GM19328 (cell line): ENCODE data around the gene N4BP2.

Experiments used
- ATAC-seq: cut with Tn5 transposase; IDR thresholded peaks from one replicate; pipeline ENCODE4 v1.9.1; 2021; ENCODE audit warnings: mild to moderate bottlenecking, moderate library complexity; ENCODE audit not compliant: unreplicated experiment

N4BP2 gene

GRCh38 chr4:40204507-40205258 is 148.0 kb downstream of the N4BP2 start:
- ATAC-seq = no peak

- ATAC-seq = peak; percentile 48
Measured at GRCh38 chr4:40205259-40206198, 148.9 kb downstream of the N4BP2 start.

- ATAC-seq = no peak
Measured at GRCh38 chr4:40206426-40206825, 149.8 kb downstream of the N4BP2 start.
